ENCODE results near the gene MTM1.

The MTM1 gene

DNA sequence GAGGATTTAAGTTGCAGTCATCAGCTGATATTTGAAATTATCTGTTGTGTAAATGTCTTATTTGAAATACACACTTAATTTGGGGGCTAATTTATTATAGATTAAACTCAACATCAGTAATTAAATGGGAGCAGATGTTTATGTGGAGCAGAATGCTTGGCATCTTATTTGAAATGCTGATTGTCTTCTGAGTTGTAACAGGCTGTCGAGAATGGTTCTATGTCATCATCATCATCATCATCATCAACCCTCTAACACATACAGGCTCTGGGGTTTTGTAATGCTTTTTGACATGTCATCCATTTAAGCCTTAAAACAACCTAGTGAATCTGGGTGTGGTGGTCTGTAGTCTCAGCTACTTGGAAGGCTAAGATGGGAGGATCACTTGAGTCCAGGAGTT is 133.0 kb downstream of the MTM1 start:
- Histone ChIP-seq H3K4me1 (ENCODE audit: control insufficient read depth, insufficient read depth, low read length) (no peaks in the 10 kb centered on the region), H3K9me3 (ENCODE audit: control insufficient read depth, insufficient read depth, low read length) (no peaks in the 10 kb centered on the region), H3K9ac (ENCODE audit: low read depth, low read length) (no peak overlapping the region), H3K36me3 (ENCODE audit: control insufficient read depth, insufficient read depth, low read length) (no peaks in the 10 kb centered on the region), H3K27me3 (ENCODE audit: control insufficient read depth, insufficient read depth, low read length) (no peaks in the 10 kb centered on the region), H3K4me3 (ENCODE audit: low read depth, low read length) (no peak overlapping the region)

GRCh38 chrX:150702966-150703694 is 134.7 kb downstream of the MTM1 start:
- Histone ChIP-seq H3K36me3 (ENCODE audit: control insufficient read depth, insufficient read depth, low read length) (no peaks in the 10 kb centered on the region), H3K9me3 (ENCODE audit: control insufficient read depth, insufficient read depth, low read length) (no peaks in the 10 kb centered on the region), H3K4me1 (ENCODE audit: control insufficient read depth, insufficient read depth, low read length) (no peaks in the 10 kb centered on the region), H3K9ac (ENCODE audit: low read depth, low read length) (no peak overlapping the region), H3K27me3 (ENCODE audit: control insufficient read depth, insufficient read depth, low read length) (no peaks in the 10 kb centered on the region), H3K4me3 (ENCODE audit: low read depth, low read length) (no peak overlapping the region)

DNA sequence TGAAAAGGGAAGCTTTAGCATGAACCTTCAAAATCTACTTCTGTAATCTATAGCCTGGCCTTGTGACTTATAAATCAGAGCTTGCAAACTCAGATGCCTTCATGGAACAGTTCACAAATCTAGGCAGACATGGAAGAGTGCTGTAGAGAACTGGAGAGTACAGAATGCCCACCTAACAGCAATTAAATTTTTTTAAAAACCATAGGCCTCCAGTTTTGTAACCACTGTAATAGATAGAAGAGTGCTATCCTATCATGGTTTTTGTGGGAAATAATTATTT is 135.2 kb downstream of the MTM1 start:
- no peak overlapping the region for H3K4me3 ChIP-seq (ENCODE audit: low read depth, low read length)
- H3K36me3 ChIP-seq (ENCODE audit: control insufficient read depth, insufficient read depth, low read length) = no peaks in the 10 kb centered on the region
- H3K27me3 ChIP-seq (ENCODE audit: control insufficient read depth, insufficient read depth, low read length) = no peaks in the 10 kb centered on the region
- no peaks in the 10 kb centered on the region for H3K9me3 ChIP-seq (ENCODE audit: control insufficient read depth, insufficient read depth, low read length)
- H3K4me1 ChIP-seq (ENCODE audit: control insufficient read depth, insufficient read depth, low read length) = no peaks in the 10 kb centered on the region
- H3K9ac ChIP-seq (ENCODE audit: low read depth, low read length) = no peak overlapping the region

DNA sequence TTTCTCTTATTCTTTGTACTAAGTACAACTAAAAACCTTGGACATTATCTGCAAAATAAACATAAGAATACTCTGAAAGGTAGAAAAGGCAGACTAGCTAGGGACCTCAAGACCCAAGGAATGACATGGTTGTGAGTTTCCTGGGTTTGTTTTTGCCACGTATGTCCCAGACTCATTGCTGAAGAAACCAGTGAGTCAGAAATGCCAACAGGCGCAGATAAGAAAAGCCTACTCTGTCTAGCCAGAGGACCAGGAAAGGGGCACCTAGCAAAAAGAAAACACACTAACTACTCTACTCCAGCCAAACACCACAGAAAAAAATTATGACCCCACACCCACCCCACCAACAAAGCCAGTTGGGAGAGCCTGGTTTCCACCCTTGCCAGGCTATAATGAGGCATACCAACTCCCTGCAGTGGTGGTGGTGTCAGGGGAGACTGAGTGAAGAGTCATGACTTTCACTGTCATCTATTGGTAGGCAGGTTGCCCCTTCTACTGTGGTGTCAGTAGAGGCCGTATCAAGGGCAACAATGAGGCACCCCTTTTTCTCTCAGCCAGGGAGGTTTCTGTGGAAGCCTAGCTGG is 135.7 kb downstream of the MTM1 start:
- Histone ChIP-seq H3K36me3 (ENCODE audit: control insufficient read depth, insufficient read depth, low read length) (no peaks in the 10 kb centered on the region), H3K27me3 (ENCODE audit: control insufficient read depth, insufficient read depth, low read length) (no peaks in the 10 kb centered on the region), H3K4me3 (ENCODE audit: low read depth, low read length) (no peak overlapping the region), H3K4me1 (ENCODE audit: control insufficient read depth, insufficient read depth, low read length) (no peaks in the 10 kb centered on the region), H3K9ac (ENCODE audit: low read depth, low read length) (no peak overlapping the region), H3K9me3 (ENCODE audit: control insufficient read depth, insufficient read depth, low read length) (no peaks in the 10 kb centered on the region)

DNA sequence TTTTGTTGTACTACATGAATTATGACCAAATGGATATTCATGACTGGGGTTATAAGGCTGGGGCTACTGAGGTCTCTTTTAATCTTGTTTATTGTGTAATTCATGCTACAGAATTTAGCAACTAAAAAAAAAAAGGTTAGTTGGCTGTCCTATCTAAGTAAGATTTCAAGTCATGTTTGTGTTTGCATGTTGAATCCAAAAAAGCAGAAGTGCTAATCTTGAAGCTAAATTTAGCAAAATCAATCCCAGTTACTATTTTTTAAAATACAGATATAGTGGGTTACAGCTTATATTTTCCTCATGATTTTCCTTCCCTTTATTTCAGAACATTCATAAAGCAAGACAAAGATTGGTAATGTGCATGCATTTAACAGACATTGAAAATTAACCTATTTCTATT is 144.2 kb downstream of the MTM1 start:
- Histone ChIP-seq H3K9me3 (ENCODE audit: control insufficient read depth, insufficient read depth, low read length) (no peaks in the 10 kb centered on the region), H3K9ac (ENCODE audit: low read depth, low read length) (no peak overlapping the region), H3K4me1 (ENCODE audit: control insufficient read depth, insufficient read depth, low read length) (no peaks in the 10 kb centered on the region), H3K4me3 (ENCODE audit: low read depth, low read length) (no peak overlapping the region), H3K36me3 (ENCODE audit: control insufficient read depth, insufficient read depth, low read length) (no peaks in the 10 kb centered on the region), H3K27me3 (ENCODE audit: control insufficient read depth, insufficient read depth, low read length) (no peaks in the 10 kb centered on the region)

- Histone ChIP-seq H3K4me3 (ENCODE audit: low read depth, low read length) (no peak overlapping the region), H3K9me3 (ENCODE audit: control insufficient read depth, insufficient read depth, low read length) (no peaks in the 10 kb centered on the region), H3K27me3 (ENCODE audit: control insufficient read depth, insufficient read depth, low read length) (no peaks in the 10 kb centered on the region), H3K9ac (ENCODE audit: low read depth, low read length) (no peak overlapping the region), H3K4me1 (ENCODE audit: control insufficient read depth, insufficient read depth, low read length) (no peaks in the 10 kb centered on the region), H3K36me3 (ENCODE audit: control insufficient read depth, insufficient read depth, low read length) (no peaks in the 10 kb centered on the region)
Measured at GRCh38 chrX:150715184-150715583, 146.8 kb downstream of the MTM1 start.

GRCh38 chrX:150719621-150720020 is 151.2 kb downstream of the MTM1 start:
- no peaks in the 10 kb centered on the region for H3K36me3 ChIP-seq (ENCODE audit: control insufficient read depth, insufficient read depth, low read length)
- no peak overlapping the region for H3K4me3 ChIP-seq (ENCODE audit: low read depth, low read length)
- H3K9me3 ChIP-seq (ENCODE audit: control insufficient read depth, insufficient read depth, low read length) = no peaks in the 10 kb centered on the region
- H3K9ac ChIP-seq (ENCODE audit: low read depth, low read length) = no peak overlapping the region
- H3K4me1 ChIP-seq (ENCODE audit: control insufficient read depth, insufficient read depth, low read length) = no peaks in the 10 kb centered on the region
- H3K27me3 ChIP-seq (ENCODE audit: control insufficient read depth, insufficient read depth, low read length) = no peaks in the 10 kb centered on the region
